ENCODE measurements around the gene SNX1.

GRCh38 chr15:64182859-64183370 is 87.1 kb downstream of the SNX1 start:
- TF ChIP-seq CTCF (conservative IDR thresholded peaks at IDR 0.05; ENCODE audit: low read length) (no peak), EZH2phosphoT487 (IDR thresholded peaks at IDR 0.05; ENCODE audit: borderline replicate concordance, low read depth, low read length) (no peak)

Data from OCI-LY7 (cell line).